HUES64 (cell line): ENCODE data around the gene DCDC1.
"Not testable (repeated sequence)": the region's sequence is repeated elsewhere in the genome, so short reads cannot be mapped to it uniquely, and the experiment has no call there.

Experiments
- H3K27ac ChIP-seq: 2 replicates; pipeline ENCODE4 v1.7.0; 2013; ENCODE audit warnings: low read depth, low read length, inconsistent platforms
- H3K27me3 ChIP-seq: 2 replicates; pipeline ENCODE4 v1.6.1; 2013; ENCODE audit warnings: mild to moderate bottlenecking, low read length; ENCODE audit not compliant: insufficient read depth
- H3K36me3 ChIP-seq: 2 replicates; pipeline ENCODE4 v1.6.1; 2013; ENCODE audit warnings: mild to moderate bottlenecking, low read length; ENCODE audit not compliant: insufficient read depth
- H3K4me1 ChIP-seq: 2 replicates; pipeline ENCODE4 v1.6.1; 2013; ENCODE audit warnings: mild to moderate bottlenecking, low read length, moderate library complexity; ENCODE audit not compliant: insufficient read depth
- H3K4me3 ChIP-seq: 2 replicates; pipeline ENCODE4 v1.5.1; 2013; ENCODE audit warnings: mild to moderate bottlenecking, low read length, moderate library complexity
- H3K9ac ChIP-seq: 2 replicates; pipeline ENCODE4 v1.6.1; 2013; ENCODE audit warnings: mild to moderate bottlenecking, low read depth, low read length
- H3K9me3 ChIP-seq: 2 replicates; pipeline ENCODE4 v1.6.1; 2013; ENCODE audit warnings: low read depth, low read length; ENCODE audit not compliant: insufficient read depth
- WGBS: fragments of 150-250, 120-280 bp; methylation state at CpG from one replicate; pipeline ENCODE4 v1.1.7; 2013; ENCODE audit warnings: missing lambda C conversion rate; 5-methylcytosine and 5-hydroxymethylcytosine counted together

Gene DCDC1

GRCh38 chr11:30987819-30988218, 381.7 kb downstream of the DCDC1 start:
- no peak overlapping the region for H3K27ac ChIP-seq
- no peak overlapping the region for H3K9ac ChIP-seq
- no peaks in the 10 kb centered on the region for H3K27me3 ChIP-seq
- H3K4me3 ChIP-seq = no peak overlapping the region
- H3K4me1 ChIP-seq = peaks cover 18% of the 10 kb centered on the region; the same call in 1 of the 2 replicates
- H3K9me3 ChIP-seq = no peaks in the 10 kb centered on the region
- H3K36me3 ChIP-seq = no peaks in the 10 kb centered on the region

GRCh38 chr11:30985536-30985935, 384.0 kb downstream of the DCDC1 start:
- Histone ChIP-seq H3K36me3 (no peaks in the 10 kb centered on the region), H3K4me1 (peaks cover 14% of the 10 kb centered on the region; the same call in 1 of the 2 replicates), H3K27ac (no peak overlapping the region), H3K9me3 (no peaks in the 10 kb centered on the region), H3K27me3 (no peaks in the 10 kb centered on the region), H3K9ac (no peak overlapping the region), H3K4me3 (no peak overlapping the region)

- Histone ChIP-seq H3K4me1 (peaks cover 14% of the 10 kb centered on the region; the same call in 1 of the 2 replicates), H3K4me3 (no peak overlapping the region), H3K27ac (no peak overlapping the region), H3K9me3 (no peaks in the 10 kb centered on the region), H3K27me3 (no peaks in the 10 kb centered on the region), H3K9ac (no peak overlapping the region), H3K36me3 (no peaks in the 10 kb centered on the region)
- WGBS = 95% methylated on average over 3 of the region's 3 CpGs
Measured at GRCh38 chr11:30984827-30985226, 384.7 kb downstream of the DCDC1 start.

- Histone ChIP-seq H3K4me3 (no peak overlapping the region), H3K9ac (no peak overlapping the region), H3K36me3 (no peaks in the 10 kb centered on the region), H3K27ac (no peak overlapping the region), H3K4me1 (peaks cover 14% of the 10 kb centered on the region; the same call in 1 of the 2 replicates), H3K9me3 (no peaks in the 10 kb centered on the region), H3K27me3 (no peaks in the 10 kb centered on the region)
- 91% methylated on average over 4 of the region's 4 CpGs for WGBS
Measured at GRCh38 chr11:30984442-30984816, 385.1 kb downstream of the DCDC1 start.

GRCh38 chr11:30983776-30984441, 385.6 kb downstream of the DCDC1 start:
- no peak overlapping the region for H3K27ac ChIP-seq
- H3K9ac ChIP-seq = no peak overlapping the region
- no peak overlapping the region for H3K4me3 ChIP-seq
- no peaks in the 10 kb centered on the region for H3K27me3 ChIP-seq
- H3K4me1 ChIP-seq = peaks cover 14% of the 10 kb centered on the region; the same call in 1 of the 2 replicates
- no peaks in the 10 kb centered on the region for H3K9me3 ChIP-seq
- WGBS = 95% methylated on average over 6 of the region's 6 CpGs
- H3K36me3 ChIP-seq = no peaks in the 10 kb centered on the region

- no peak overlapping the region for H3K4me3 ChIP-seq
- no peak overlapping the region for H3K9ac ChIP-seq
- H3K9me3 ChIP-seq = no peaks in the 10 kb centered on the region
- no peak overlapping the region for H3K27ac ChIP-seq
- no peaks in the 10 kb centered on the region for H3K36me3 ChIP-seq
- 100% methylated on average over 1 of the region's 2 CpGs for WGBS
- H3K4me1 ChIP-seq = peaks cover 14% of the 10 kb centered on the region; the same call in 1 of the 2 replicates
- no peaks in the 10 kb centered on the region for H3K27me3 ChIP-seq
Measured at GRCh38 chr11:30983143-30983542, 386.4 kb downstream of the DCDC1 start.

GRCh38 chr11:30967579-30967978, 402.0 kb downstream of the DCDC1 start:
- no peak overlapping the region for H3K27ac ChIP-seq
- H3K9me3 ChIP-seq = peaks cover 5% of the 10 kb centered on the region
- H3K9ac ChIP-seq = no peak overlapping the region
- H3K36me3 ChIP-seq = no peaks in the 10 kb centered on the region
- H3K27me3 ChIP-seq = no peaks in the 10 kb centered on the region
- H3K4me1 ChIP-seq = no peaks in the 10 kb centered on the region
- H3K4me3 ChIP-seq = no peak overlapping the region

- Histone ChIP-seq H3K9ac (no peak overlapping the region), H3K9me3 (no peaks in the 10 kb centered on the region), H3K27me3 (no peaks in the 10 kb centered on the region), H3K4me3 (no peak overlapping the region), H3K27ac (no peak overlapping the region), H3K36me3 (no peaks in the 10 kb centered on the region), H3K4me1 (no peaks in the 10 kb centered on the region)
- 29% methylated on average over 1 of the region's 2 CpGs for WGBS
Measured at GRCh38 chr11:30960387-30960992, 409.0 kb downstream of the DCDC1 start.

GRCh38 chr11:30956751-30957150, 412.8 kb downstream of the DCDC1 start:
- Histone ChIP-seq H3K36me3 (no peaks in the 10 kb centered on the region), H3K27ac (no peak overlapping the region), H3K4me3 (no peak overlapping the region), H3K27me3 (no peaks in the 10 kb centered on the region), H3K9ac (no peak overlapping the region), H3K4me1 (no peaks in the 10 kb centered on the region), H3K9me3 (no peaks in the 10 kb centered on the region)
- WGBS = 92% methylated on average over 3 of the region's 3 CpGs

GRCh38 chr11:30949838-30950237, 419.7 kb downstream of the DCDC1 start:
- 82% methylated on average over 1 of the region's 3 CpGs for WGBS
- H3K4me1 ChIP-seq = no peaks in the 10 kb centered on the region

GRCh38 chr11:30947715-30948114, 421.8 kb downstream of the DCDC1 start:
- not testable (repeated sequence) for H3K9me3 ChIP-seq, H3K4me1 ChIP-seq
- WGBS = 71% methylated on average over 1 of the region's 1 CpG

More at GRCh38 chr11:30949838-30950237, 419.7 kb downstream of the DCDC1 start:
- Histone ChIP-seq H3K27ac (no peak overlapping the region), H3K27me3 (no peaks in the 10 kb centered on the region), H3K9me3 (peaks cover 5% of the 10 kb centered on the region; the same call in 1 of the 2 replicates), H3K4me3 (no peak overlapping the region), H3K9ac (no peak overlapping the region), H3K36me3 (no peaks in the 10 kb centered on the region)

More at GRCh38 chr11:30947715-30948114, 421.8 kb downstream of the DCDC1 start:
- H3K4me3 ChIP-seq, H3K9ac ChIP-seq, H3K27me3 ChIP-seq, H3K36me3 ChIP-seq, H3K27ac ChIP-seq: not testable (repeated sequence)
